ENCODE data around the gene ATP1B1.

The ATP1B1 gene

GRCh38 chr1:169132512-169133227 lies 26.2 kb downstream of the ATP1B1 start:
- peaks cover 2% of the 10 kb centered on the region for H3K36me3 ChIP-seq (replicated peaks)
- no peak for DNase-seq
- TF ChIP-seq CTCF (IDR thresholded peaks at IDR 0.05; ENCODE audit: low read depth, low read length, missing control alignments), result no peak
- in situ Hi-C loops (cut with HindIII; ENCODE audit: low pct_ligation_motif_present, low sequenced_read_pairs), result loop anchor here (25.0 kb wide), 1 partner anchor 495 kb away; no protein-coding TSS in a partner anchor
- no peak overlapping the region for H3K4me3 ChIP-seq (ENCODE audit: low read depth, low read length)
- no peak overlapping the region for H3K27ac ChIP-seq
- H3K27me3 ChIP-seq (replicated peaks), result no peaks in the 10 kb centered on the region

- Histone ChIP-seq H3K36me3 (replicated peaks) (peaks cover 2% of the 10 kb centered on the region), H3K4me3 (ENCODE audit: low read depth, low read length) (no peak overlapping the region), H3K27ac (no peak overlapping the region), H3K27me3 (replicated peaks) (no peaks in the 10 kb centered on the region)
- no peak for DNase-seq
- in situ Hi-C loops (cut with HindIII; ENCODE audit: low pct_ligation_motif_present, low sequenced_read_pairs), result loop anchor here (25.0 kb wide), 1 partner anchor 496 kb away; no protein-coding TSS in a partner anchor
- no peak for TF ChIP-seq CTCF (IDR thresholded peaks at IDR 0.05; ENCODE audit: low read depth, low read length, missing control alignments)
Measured at GRCh38 chr1:169133228-169133576, 26.7 kb downstream of the ATP1B1 start.

GRCh38 chr1:169133801-169134502 lies 27.5 kb downstream of the ATP1B1 start:
- H3K4me3 ChIP-seq (ENCODE audit: low read depth, low read length), result no peak overlapping the region
- H3K36me3 ChIP-seq (replicated peaks), result peaks cover 2% of the 10 kb centered on the region
- TF ChIP-seq CTCF (IDR thresholded peaks at IDR 0.05; ENCODE audit: low read depth, low read length, missing control alignments), result peak; percentile 31
- no peaks in the 10 kb centered on the region for H3K27me3 ChIP-seq (replicated peaks)
- no peak overlapping the region for H3K27ac ChIP-seq
- no peak for DNase-seq
- in situ Hi-C loops (cut with HindIII; ENCODE audit: low pct_ligation_motif_present, low sequenced_read_pairs), result loop anchor here (25.0 kb wide), 1 partner anchor 497 kb away; no protein-coding TSS in a partner anchor

GRCh38 chr1:169137357-169137756 lies 30.9 kb downstream of the ATP1B1 start:
- no peaks in the 10 kb centered on the region for H3K36me3 ChIP-seq (replicated peaks)
- H3K4me3 ChIP-seq (ENCODE audit: low read depth, low read length), result no peak overlapping the region
- in situ Hi-C loops (cut with HindIII; ENCODE audit: low pct_ligation_motif_present, low sequenced_read_pairs), result loop anchor here (25.0 kb wide), 1 partner anchor 500 kb away; no protein-coding TSS in a partner anchor
- H3K27ac ChIP-seq, result no peak overlapping the region
- TF ChIP-seq CTCF (IDR thresholded peaks at IDR 0.05; ENCODE audit: low read depth, low read length, missing control alignments), result no peak
- DNase-seq, result no peak
- H3K27me3 ChIP-seq (replicated peaks), result no peaks in the 10 kb centered on the region

GRCh38 chr1:169138866-169139670 lies 32.6 kb downstream of the ATP1B1 start:
- Histone ChIP-seq H3K36me3 (replicated peaks) (no peaks in the 10 kb centered on the region), H3K27me3 (replicated peaks) (no peaks in the 10 kb centered on the region), H3K4me3 (ENCODE audit: low read depth, low read length) (no peak overlapping the region), H3K27ac (no peak overlapping the region)
- no peak for DNase-seq
- in situ Hi-C loops (cut with HindIII; ENCODE audit: low pct_ligation_motif_present, low sequenced_read_pairs), result loop anchor here (25.0 kb wide), 1 partner anchor 502 kb away; no protein-coding TSS in a partner anchor
- no peak for TF ChIP-seq CTCF (IDR thresholded peaks at IDR 0.05; ENCODE audit: low read depth, low read length, missing control alignments)

Data from brain microvascular endothelial cell (primary cell).